ENCODE measurements around the gene WNT8A. TPM values are rescaled to one million over a fixed set of nuclear protein-coding genes. Genes with fewer than 3 reads are reported as not detected.
"Not testable (repeated sequence)": the region's sequence is repeated elsewhere in the genome, so short reads cannot be mapped to it uniquely, and the experiment has no call there.

Gene WNT8A
- total RNA-seq, 1 experiment from 2014 or later: not detected

GRCh38 chr5:138070026-138070425, 13.8 kb upstream of the WNT8A start:
- not testable (repeated sequence) for DNase-seq, H3K4me3 ChIP-seq, H3K9me3 ChIP-seq, H3K36me3 ChIP-seq, H3K27me3 ChIP-seq

DNA sequence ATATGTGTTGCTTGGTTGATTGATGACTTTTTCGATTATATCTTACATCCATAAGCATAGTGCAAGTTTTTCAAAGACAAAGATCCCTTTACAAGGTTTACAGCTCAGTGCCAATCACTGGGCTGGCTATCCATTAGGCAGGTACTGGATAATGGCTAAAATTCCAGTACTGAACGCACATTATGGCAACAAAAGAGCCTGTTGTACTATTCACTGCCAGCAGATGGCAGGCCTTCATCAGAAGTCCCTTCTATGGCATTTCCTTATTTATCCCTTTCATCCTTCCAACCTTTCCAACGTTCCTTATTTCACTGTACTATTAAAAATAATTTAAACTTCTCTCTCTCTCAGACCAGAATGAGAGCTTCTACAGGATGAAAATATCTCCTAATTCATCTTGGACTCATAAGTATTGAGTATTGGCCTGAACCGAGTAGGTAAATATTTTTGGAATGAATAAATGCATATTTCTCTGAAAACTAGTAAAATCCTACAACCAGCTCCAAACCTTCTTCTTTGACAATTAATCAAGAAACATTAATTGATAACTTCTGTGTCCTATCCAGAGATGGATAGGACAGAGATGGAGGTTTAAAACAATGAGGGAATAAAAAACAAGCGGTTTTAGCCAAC, 6.7 kb upstream of the WNT8A start:
- no peak overlapping the region for H3K4me3 ChIP-seq
- DNase-seq: peak; percentile 51

DNA sequence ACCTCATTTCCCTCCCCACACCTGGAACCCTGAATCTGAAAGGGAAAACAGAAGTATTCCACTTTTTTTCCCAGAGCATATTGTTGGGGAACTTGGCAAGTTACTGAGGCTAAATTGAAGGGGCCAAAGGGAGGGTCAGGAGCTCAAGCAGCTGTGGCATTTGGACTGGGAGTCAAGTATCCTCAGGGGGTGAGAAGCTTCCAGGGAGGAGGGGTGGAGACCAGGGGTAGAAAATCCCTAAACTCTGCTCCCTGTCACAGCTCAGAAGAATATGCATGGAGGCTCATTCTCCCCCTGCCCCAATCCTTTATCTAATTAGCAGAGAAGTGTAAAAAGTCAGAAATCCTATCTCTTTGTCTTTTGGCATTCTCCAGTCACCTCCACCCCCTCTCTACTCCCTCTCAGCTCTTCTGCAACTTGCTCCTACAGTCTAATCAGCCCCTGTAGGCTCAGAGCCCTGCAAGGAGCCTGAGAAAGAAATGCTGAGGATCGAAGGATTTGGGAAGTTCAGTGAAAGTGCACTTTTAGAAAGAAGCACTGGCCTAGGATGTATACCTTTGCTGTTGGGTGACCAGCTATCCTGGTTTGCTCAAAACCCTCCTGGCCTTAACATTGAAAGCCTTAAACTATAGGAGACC, 5.7 kb upstream of the WNT8A start:
- no peaks in the 10 kb centered on the region for H3K27me3 ChIP-seq
- no peaks in the 10 kb centered on the region for H3K9me3 ChIP-seq
- no peaks in the 10 kb centered on the region for H3K36me3 ChIP-seq
- H3K4me3 ChIP-seq: no peak overlapping the region
- no peak for DNase-seq

More for the DNA sequence above, 6.7 kb upstream of the WNT8A start:
- H3K27me3 ChIP-seq: no peaks in the 10 kb centered on the region
- no peaks in the 10 kb centered on the region for H3K36me3 ChIP-seq
- H3K9me3 ChIP-seq: no peaks in the 10 kb centered on the region

- Histone ChIP-seq H3K9me3 (no peaks in the 10 kb centered on the region), H3K36me3 (no peaks in the 10 kb centered on the region), H3K4me3 (no peak overlapping the region), H3K27me3 (no peaks in the 10 kb centered on the region)
- DNase-seq: no peak
Observed at GRCh38 chr5:138082033-138082432, 1.8 kb upstream of the WNT8A start.

GRCh38 chr5:138091685-138092084, 7.9 kb downstream of the WNT8A start:
- Histone ChIP-seq H3K36me3 (no peaks in the 10 kb centered on the region), H3K4me3 (no peak overlapping the region), H3K27me3 (peaks cover 36% of the 10 kb centered on the region), H3K9me3 (no peaks in the 10 kb centered on the region)
- no peak for DNase-seq

DNA sequence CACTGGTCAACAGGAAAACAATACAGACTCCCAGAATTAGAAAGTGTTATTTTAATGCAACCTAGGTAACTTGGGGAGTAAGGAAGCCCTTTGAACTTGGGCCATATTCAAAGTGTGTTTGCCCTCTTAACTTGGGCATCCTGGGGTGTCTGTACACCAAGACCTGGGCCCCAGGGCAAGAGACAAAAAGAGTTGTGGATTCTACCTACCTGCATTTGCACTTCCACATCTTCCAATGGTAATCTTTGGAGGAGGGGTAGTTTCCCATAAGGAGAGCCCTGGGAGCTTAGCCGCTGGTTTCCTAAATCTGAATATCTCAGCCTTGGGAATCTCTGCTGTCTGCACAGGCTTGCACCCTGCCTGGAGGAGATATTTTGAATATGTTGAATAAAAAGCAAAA, 8.5 kb downstream of the WNT8A start:
- Histone ChIP-seq H3K9me3 (no peaks in the 10 kb centered on the region), H3K4me3 (no peak overlapping the region), H3K27me3 (peaks cover 38% of the 10 kb centered on the region), H3K36me3 (no peaks in the 10 kb centered on the region)
- DNase-seq: no peak

- DNase-seq: no peak
- no peaks in the 10 kb centered on the region for H3K36me3 ChIP-seq
- peaks cover 41% of the 10 kb centered on the region for H3K27me3 ChIP-seq
- no peaks in the 10 kb centered on the region for H3K9me3 ChIP-seq
- no peak overlapping the region for H3K4me3 ChIP-seq
Observed at GRCh38 chr5:138093036-138093435, 9.2 kb downstream of the WNT8A start.

GRCh38 chr5:138095100-138095907, 11.5 kb downstream of the WNT8A start:
- Histone ChIP-seq H3K4me3 (no peak overlapping the region), H3K36me3 (no peaks in the 10 kb centered on the region), H3K9me3 (no peaks in the 10 kb centered on the region), H3K27me3 (peaks cover 43% of the 10 kb centered on the region)
- DNase-seq: no peak

- Histone ChIP-seq H3K27me3 (peaks cover 42% of the 10 kb centered on the region), H3K36me3 (no peaks in the 10 kb centered on the region), H3K4me3 (no peak overlapping the region), H3K9me3 (no peaks in the 10 kb centered on the region)
- no peak for DNase-seq
Observed at GRCh38 chr5:138096363-138096762, 12.5 kb downstream of the WNT8A start.

DNA sequence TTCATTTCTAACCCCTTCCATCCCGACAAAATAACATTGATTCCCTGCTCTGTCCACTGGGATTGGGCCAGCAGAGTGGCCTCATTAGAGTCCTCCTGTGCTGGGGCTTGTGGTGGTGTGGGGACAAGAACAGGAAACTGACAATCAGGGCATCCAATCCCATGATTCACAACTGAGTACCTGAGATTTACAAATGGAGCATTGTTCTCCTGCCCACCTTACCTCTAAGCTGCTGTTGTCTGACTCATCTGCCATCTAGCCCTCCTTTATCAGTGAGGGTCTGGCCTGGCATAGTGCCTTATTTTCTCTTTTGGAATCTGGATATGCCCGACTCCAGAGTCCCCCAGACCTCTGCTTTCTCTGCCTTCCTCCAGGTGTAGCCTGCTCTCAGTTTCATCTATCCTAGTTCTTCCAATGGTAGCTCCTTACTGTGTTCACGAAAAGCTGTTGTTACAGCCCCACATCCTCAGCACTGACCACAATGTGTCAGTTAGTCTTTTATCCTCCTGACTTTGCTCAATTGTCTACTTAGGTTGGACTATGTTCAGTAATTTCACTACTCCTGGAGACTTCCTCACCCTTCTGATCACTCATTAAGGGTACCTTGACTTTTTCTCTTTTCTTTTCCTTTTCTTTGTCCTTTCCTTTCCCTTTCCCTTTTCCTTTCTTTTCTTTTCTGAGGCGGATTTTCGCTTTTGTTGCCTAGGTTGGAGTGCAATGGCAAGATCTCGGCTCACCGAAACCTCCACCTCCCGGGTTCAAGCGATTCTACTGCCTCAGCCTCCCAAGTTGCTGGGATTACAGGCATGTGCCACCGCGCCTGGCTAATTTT, 13.4 kb downstream of the WNT8A start:
- H3K27me3 ChIP-seq: peaks cover 45% of the 10 kb centered on the region
- no peaks in the 10 kb centered on the region for H3K36me3 ChIP-seq

DNA sequence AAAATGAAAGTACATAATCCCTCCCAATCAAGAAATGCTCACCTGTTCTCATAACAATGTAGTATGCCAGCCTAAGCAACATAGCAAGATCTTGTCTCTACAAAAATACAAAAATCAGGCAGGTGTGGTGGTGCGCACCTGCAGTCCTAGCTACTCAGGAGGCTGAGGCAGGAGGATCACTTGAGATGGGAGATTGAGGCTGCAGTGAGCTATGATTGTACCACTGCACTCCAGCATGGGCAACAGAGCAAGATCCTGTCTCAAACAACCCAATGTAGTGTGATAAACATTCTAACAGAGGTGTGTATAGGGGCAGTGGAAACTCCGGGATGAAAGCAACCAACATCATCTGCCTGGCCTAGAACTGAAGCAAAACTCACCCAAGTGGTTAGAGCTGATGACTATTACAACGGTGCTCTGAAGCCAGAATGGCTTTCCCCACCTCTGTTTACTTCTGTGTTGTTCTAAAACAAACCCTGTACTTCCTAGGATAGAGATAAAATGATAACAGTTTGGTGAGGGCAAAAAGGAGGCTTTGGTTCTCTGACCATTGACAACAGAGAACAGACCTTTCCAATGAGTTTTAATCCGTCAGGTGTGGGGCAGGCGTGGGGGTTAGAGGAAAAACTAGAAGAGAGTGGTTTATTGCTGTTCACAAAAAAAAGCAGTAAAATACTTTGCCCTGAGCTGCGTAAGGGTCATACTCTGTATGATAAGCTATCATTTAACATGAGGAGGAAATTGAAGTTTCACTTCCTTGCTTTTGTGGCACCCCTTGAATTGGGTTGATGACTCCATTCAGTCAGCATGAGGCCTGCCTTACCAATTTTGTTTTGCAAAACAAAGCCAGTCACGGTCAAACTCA, 18.9 kb downstream of the WNT8A start:
- Histone ChIP-seq H3K27me3 (peaks cover 33% of the 10 kb centered on the region), H3K9me3 (no peaks in the 10 kb centered on the region), H3K4me3 (no peak overlapping the region), H3K36me3 (no peaks in the 10 kb centered on the region)
- no peak for DNase-seq

More for the DNA sequence above, 13.4 kb downstream of the WNT8A start:
- DNase-seq: no peak
- Histone ChIP-seq H3K4me3 (no peak overlapping the region), H3K9me3 (no peaks in the 10 kb centered on the region)

DNA sequence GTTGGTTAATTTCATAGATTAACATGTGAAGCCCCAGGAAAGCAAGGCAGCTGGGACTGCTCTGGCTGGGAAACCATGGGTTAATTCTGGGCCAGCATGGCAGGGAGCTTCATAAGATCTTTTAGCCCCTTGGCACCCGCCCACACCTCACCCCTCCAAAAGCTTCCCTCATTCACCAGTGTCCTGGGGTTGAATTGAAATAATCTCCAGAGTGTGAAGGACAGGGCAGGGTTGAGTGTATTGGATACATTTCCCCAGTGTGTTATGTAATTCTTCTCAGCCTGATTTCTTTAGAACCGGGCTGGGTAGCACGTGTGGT, 19.4 kb downstream of the WNT8A start:
- no peaks in the 10 kb centered on the region for H3K9me3 ChIP-seq
- DNase-seq: no peak
- H3K4me3 ChIP-seq: no peak overlapping the region
- peaks cover 30% of the 10 kb centered on the region for H3K27me3 ChIP-seq
- no peaks in the 10 kb centered on the region for H3K36me3 ChIP-seq

GRCh38 chr5:138105709-138106108, 21.9 kb downstream of the WNT8A start:
- DNase-seq: no peak
- Histone ChIP-seq H3K9me3 (no peaks in the 10 kb centered on the region), H3K27me3 (peaks cover 23% of the 10 kb centered on the region), H3K36me3 (no peaks in the 10 kb centered on the region), H3K4me3 (no peak overlapping the region)

GRCh38 chr5:138107213-138107612, 23.4 kb downstream of the WNT8A start:
- peaks cover 10% of the 10 kb centered on the region for H3K27me3 ChIP-seq
- no peak for DNase-seq
- no peaks in the 10 kb centered on the region for H3K36me3 ChIP-seq
- H3K4me3 ChIP-seq: no peak overlapping the region
- no peaks in the 10 kb centered on the region for H3K9me3 ChIP-seq

DNA sequence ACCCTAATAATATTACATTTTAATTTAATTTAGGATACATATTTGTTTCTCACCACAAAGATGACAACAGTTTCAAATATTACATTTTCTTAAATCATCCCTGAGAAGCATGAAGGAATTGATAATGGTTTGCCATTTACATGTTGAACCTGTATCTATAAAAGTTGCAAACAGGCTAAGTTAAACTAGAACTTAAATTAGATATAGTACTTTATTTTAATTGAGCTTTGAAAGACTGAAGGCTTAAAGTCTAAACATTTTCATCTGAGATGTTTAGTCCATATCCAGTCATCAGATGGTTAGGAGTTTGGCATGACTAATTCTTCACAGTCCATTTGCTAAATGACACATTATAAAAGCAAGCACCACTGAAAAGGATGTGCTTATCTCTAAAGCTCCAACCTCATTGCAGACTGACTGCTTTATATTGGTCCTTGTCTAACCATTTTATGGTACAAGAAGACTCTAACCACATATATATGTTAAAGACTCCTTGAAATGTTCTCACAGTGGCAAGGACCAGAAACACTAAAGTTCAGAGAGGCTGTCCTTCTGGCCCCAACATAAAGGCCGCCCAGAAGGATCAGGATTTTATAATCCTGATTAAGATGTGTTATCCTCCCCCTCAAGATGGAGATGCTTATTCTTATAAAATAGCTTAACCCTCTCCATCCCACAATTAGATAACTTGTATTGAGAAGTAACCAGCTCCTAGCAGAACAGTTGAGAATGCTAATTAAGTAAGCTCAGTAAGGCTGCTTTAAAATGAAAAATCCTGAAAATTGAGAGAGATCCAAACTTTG, 25.8 kb downstream of the WNT8A start:
- no peaks in the 10 kb centered on the region; the same call in 1 of the 2 replicates for H3K27me3 ChIP-seq
- no peak for DNase-seq
- no peak overlapping the region for H3K4me3 ChIP-seq
- no peaks in the 10 kb centered on the region for H3K9me3 ChIP-seq
- no peaks in the 10 kb centered on the region for H3K36me3 ChIP-seq
